HG03103 (cell line): Measurements from ENCODE around the gene ACOT2.

Source experiments
- ATAC-seq: cut with Tn5 transposase; IDR thresholded peaks from one replicate; pipeline ENCODE4 v1.9.1; 2021; ENCODE audit warnings: low read depth; ENCODE audit not compliant: unreplicated experiment

The ACOT2 gene

GRCh38 chr14:73612339-73613045 lies 43.5 kb downstream of the ACOT2 start, which contains the start of gene ACOT6:
Gene ACOT6 (plus strand): TSS chr14:73612517. CDS start chr14:73612572, 55 bp downstream.
- no peak for ATAC-seq

- ATAC-seq: no peak
Measured at GRCh38 chr14:73613046-73613383, 44.0 kb downstream of the ACOT2 start.

GRCh38 chr14:73613419-73613963 lies 44.5 kb downstream of the ACOT2 start:
- ATAC-seq: no peak

- no peak for ATAC-seq
Measured at GRCh38 chr14:73616831-73617230, 47.8 kb downstream of the ACOT2 start.

GRCh38 chr14:73619524-73619923 lies 50.5 kb downstream of the ACOT2 start:
- no peak for ATAC-seq

GRCh38 chr14:73620268-73620667 lies 51.3 kb downstream of the ACOT2 start:
- no peak for ATAC-seq

- ATAC-seq: no peak
Measured at GRCh38 chr14:73623504-73624054, 54.6 kb downstream of the ACOT2 start.
